HG03460 (cell line): Measurements from ENCODE around the gene MAPK1.
"Not testable (repeated sequence)": the region's sequence is repeated elsewhere in the genome, so short reads cannot be mapped to it uniquely, and the experiment has no call there.

Experiments used
- ATAC-seq: cut with Tn5 transposase; IDR thresholded peaks from one replicate; pipeline ENCODE4 v1.9.1; 2021; ENCODE audit not compliant: unreplicated experiment

MAPK1 gene

GRCh38 chr22:21849489-21849888 is 18.0 kb downstream of the MAPK1 start:
- no peak for ATAC-seq

GRCh38 chr22:21848057-21848456 is 19.4 kb downstream of the MAPK1 start:
- not testable (repeated sequence) for ATAC-seq

DNA sequence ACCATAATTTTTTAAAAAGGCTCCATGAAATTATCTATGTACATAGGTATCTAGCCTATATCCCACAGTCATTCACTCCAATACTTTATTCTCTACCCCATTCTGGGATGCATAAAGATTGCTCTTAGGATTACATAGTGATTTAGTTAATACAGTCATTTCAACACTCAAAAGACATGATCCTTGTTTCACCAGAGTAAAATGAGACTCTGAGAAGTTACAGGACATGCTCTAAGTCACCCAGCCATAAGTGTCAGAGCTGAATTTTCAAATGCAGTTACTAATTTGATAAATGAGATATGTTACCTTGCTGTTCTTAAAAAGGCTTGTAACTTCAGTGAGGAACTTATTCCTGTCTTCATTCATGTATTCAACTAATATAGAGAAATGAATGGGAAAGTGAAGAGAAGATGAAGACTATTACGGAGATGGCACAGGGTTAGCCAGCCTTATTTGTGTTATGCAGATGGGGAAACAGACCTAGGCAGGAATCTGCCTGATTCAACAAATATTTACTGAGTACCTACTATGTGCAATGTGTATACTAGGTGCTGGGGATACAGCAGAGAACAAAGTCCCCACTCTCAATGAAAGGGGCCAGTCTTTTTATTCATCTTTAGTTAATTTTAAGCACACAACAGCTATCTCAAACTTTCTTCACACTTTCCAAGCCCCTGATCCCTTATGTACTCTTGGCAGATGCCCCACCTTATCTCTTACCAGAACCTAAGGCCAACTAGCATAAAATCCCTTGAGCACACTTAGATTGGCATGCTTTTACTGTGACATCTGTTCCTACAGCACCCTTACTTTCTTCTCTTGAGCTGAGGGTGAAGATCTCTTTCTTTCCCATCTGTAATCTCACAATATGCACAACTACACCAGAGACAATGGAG is 21.6 kb downstream of the MAPK1 start:
- no peak for ATAC-seq

DNA sequence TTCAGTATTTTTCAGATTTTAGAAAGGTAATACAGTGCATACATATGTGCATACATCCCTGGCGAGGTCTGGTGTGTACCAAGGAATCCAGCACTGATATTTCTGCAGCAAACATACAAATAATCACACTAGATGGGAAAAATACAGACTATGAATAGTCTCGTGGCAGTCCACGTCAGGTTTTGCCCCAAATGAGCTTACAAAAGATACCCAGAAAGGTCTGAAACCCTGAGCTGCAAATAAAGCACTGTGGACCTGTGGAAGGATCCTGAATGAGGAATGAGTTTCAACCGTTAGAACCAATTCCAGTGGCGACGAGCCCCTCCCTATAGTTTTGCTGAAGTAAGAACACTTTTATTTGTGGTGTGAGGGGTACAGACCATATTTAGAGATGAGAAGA is 24.5 kb downstream of the MAPK1 start:
- no peak for ATAC-seq

DNA sequence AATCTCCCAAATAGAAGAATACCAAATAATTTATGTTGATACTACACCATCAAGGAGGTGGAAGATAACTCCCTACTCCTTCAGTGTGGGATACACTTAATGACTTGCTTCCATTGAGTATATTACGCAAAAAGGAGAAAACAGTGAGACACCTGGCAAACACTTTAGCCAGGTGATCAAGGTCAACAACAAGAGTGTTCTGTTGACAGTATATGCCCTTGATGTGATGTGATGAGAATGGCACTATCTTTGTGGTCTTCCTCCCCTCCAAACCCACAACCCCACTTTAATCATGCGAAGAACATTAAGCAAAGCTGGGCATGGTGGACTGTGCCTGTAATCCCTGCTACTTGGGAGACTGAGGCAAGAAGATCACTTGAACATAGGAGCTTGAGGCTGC is 26.0 kb downstream of the MAPK1 start:
- no peak for ATAC-seq

GRCh38 chr22:21840236-21840823 is 27.1 kb downstream of the MAPK1 start:
- ATAC-seq: no peak

DNA sequence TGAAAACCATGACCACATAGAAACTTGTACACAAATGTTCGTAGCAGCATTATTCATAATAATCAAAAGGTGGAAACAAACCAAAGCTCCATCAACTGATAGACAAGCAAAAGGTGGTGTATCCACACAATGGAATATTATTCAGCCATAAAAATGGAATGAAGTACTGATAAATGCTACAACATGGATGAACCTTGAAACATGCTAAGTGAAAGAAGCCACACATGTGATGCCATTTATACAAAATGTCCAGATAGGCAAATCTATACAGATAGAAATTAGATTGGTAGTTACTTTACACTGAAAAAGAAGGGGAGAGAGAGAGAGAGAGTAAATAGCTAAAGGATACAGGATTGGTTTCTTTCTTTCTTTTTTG is 27.7 kb downstream of the MAPK1 start:
- ATAC-seq: no peak

DNA sequence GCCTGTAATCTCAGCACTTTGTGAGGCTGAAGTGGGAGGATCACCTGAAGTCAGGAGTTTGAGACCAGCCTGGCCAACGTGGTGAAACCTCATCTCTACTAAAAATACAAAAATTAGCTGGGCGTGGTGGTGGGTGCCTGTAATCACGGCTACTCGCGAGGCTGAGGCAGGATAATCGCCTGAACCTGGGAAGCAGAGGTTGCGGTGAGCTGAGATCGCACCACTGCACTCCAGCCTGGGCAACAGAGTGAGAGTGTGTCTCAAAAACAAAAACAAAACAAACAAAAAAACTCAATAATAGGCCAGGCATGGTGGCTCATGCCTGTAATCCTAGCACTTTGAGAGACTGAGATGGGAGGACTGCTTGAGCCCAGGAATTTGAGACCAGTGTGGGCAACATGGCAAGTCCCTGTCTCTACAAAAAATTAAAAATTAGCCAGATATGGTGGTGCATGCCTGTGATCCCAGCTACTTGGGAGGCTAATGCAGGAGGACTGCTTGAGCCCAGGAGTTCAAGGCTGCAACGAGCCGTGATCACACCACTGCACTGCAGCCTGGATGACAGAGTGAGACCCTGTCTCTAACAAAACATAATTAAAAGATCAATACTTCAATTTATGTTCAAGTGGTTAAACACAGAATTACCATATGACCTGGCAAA is 28.2 kb downstream of the MAPK1 start:
- not testable (repeated sequence) for ATAC-seq

DNA sequence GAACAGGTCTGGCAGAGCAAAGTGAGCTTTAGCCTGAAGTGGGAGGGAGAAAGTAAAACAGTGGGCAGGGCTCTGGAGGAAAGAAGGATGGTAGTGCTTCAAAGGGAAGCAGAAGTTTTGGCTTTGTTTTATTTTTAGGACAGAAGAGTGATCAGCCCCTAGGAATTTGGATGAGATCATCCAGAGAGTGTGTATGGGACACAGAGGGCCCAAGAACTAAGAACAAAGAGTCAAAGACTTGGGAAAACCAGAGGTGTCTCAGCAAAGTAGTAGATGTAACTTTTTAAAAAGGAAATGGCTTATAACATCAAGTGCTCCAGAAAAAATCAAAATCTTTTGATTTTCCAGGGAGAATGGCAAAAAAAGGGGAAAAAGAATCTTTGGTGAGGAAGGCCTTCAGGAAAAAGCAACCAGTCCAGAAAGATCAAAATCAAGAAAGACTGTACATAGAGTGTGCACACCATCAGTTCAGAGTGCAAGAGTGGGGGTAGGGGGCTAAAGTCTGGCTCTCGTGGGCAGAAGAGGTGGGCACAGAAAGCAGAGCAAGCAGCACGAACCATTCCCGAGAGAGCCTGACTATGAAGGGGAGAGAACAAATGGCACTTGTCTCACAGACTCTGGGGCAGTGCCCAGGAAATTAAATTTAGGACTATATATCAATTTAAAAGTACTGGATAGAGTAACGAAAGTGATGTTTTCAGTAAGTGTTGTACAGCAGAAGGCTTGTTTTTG is 30.0 kb downstream of the MAPK1 start:
- ATAC-seq: no peak

- ATAC-seq: not testable (repeated sequence)
These were observed 31.0 kb downstream of the MAPK1 start for GRCh38 chr22:21836486-21836885.

GRCh38 chr22:21835378-21835777 is 32.1 kb downstream of the MAPK1 start:
- no peak for ATAC-seq

DNA sequence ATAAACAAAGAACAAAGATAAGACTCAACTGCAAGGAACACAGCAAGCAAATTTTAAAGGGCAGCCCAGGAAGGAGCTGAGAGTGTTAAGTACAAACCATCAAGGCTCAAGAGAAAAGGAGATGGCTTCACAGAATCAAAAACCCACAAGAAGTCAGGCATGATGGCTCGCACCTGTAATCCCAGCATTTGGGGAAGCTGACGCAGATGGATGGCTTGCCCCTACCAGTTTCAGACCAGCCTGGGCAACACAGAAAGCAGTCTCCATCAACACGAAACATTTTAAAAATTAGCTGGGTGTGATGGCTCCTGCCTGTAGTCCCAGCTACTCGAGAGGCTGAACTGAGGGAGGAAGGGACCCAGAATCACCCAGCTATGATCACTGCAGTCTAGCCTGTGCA is 32.6 kb downstream of the MAPK1 start:
- ATAC-seq: no peak

GRCh38 chr22:21832291-21833290 is 34.9 kb downstream of the MAPK1 start:
- no peak for ATAC-seq

- no peak for ATAC-seq
These were observed 37.9 kb downstream of the MAPK1 start for GRCh38 chr22:21829523-21829922.

DNA sequence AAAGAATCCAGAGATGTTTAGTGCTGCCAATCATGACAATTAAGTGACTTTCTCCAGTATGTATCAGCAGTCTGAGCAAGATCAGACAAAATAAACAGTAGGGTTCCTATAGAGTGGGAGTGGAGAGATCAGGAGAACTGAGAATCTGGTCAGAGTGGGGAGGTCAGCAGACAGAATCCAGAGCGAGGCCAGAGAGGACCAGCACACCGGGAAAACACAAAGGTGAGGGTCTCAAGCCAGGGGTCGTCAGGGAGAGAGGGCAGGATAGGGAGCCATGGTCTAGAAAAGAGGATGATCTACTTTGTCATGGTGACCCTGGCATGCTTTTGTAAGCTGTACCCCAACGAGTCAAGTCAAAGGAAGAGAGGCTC is 39.2 kb downstream of the MAPK1 start:
- no peak for ATAC-seq

- no peak for ATAC-seq
These were observed 39.7 kb downstream of the MAPK1 start for GRCh38 chr22:21827628-21828267.

- ATAC-seq: no peak
These were observed 41.2 kb downstream of the MAPK1 start for GRCh38 chr22:21826204-21826603.

DNA sequence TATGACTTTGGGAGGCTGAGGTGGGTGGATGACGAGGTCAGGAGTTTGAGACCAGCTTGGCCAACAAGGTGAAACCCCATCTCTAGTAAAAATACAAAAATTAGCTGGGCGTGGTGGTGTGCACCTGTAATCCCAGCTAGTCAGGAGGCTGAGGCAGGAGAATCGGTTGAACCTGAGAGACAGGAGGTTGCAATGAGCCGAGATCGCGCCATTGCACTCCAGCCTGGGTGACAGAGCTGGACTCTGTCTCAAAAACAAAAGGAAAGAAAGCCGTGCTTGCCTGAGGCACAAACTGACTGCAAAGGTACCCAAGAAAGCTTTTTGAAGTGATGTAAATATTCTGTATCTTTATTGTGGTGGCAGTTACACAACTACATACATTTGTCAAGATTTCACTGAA is 42.5 kb downstream of the MAPK1 start:
- not testable (repeated sequence) for ATAC-seq

- ATAC-seq: no peak
These were observed 43.0 kb downstream of the MAPK1 start for GRCh38 chr22:21824445-21824912.
